Measurements from ENCODE around the gene NIF3L1. TPM values are rescaled to one million over a fixed set of nuclear protein-coding genes. Genes with fewer than 3 reads are reported as not detected.
A peak's percentile ranks its signal among the peaks of the same experiment; 100 is the strongest.

The NIF3L1 gene
- total and polyA plus RNA-seq, 2 donors from 2014 or later: 24.6 to 29.7 TPM

DNA sequence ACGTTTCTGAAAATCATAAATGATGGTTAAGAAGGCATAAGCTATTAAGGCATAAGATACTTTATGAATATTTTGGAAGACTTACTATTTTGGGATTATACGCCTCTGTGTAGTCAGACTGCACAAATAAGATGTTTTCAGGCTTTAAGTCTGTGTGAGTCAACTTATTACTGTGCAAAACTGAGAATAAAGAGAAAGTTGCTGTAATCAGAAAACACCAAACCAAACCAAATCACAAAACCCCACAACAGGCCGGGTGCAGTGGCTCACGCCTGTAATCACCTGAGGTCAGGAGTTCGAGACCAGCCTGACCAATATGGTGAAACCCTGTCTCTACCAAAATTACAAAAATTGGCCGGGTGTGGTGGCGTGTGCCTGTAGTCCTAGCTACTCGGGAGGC is 32.4 kb upstream of the NIF3L1 start:
- no peak overlapping the region for H3K4me3 ChIP-seq (ENCODE audit: low read length in 3 of 3)
- peaks cover 29 to 84% (median 50%) of the 10 kb centered on the region in 3 donors for H3K36me3 ChIP-seq (ENCODE audit: control insufficient read depth in 2 of 3, insufficient read depth in 3 of 3, low read length in 3 of 3)
- no peaks in the 10 kb centered on the region for H3K27me3 ChIP-seq (ENCODE audit: control insufficient read depth, insufficient read depth, low read length)
- no peaks in the 10 kb centered on the region for H3K9me3 ChIP-seq (ENCODE audit: control insufficient read depth in 2 of 3, insufficient read depth in 1 of 3, low read length in 3 of 3)
- TF ChIP-seq, protein P1, sequence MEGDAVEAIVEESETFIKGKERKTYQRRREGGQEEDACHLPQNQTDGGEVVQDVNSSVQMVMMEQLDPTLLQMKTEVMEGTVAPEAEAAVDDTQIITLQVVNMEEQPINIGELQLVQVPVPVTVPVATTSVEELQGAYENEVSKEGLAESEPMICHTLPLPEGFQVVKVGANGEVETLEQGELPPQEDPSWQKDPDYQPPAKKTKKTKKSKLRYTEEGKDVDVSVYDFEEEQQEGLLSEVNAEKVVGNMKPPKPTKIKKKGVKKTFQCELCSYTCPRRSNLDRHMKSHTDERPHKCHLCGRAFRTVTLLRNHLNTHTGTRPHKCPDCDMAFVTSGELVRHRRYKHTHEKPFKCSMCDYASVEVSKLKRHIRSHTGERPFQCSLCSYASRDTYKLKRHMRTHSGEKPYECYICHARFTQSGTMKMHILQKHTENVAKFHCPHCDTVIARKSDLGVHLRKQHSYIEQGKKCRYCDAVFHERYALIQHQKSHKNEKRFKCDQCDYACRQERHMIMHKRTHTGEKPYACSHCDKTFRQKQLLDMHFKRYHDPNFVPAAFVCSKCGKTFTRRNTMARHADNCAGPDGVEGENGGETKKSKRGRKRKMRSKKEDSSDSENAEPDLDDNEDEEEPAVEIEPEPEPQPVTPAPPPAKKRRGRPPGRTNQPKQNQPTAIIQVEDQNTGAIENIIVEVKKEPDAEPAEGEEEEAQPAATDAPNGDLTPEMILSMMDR (IDR thresholded peaks at IDR 0.05; ENCODE audit: borderline replicate concordance, extremely low read depth, insufficient read depth): no peak
- FAIRE-seq (no peak), DNase-seq (no peak)
- no peak overlapping the region for H3K27ac ChIP-seq (ENCODE audit: low read depth in 2 of 2, low read length in 2 of 2)
- intact Hi-C loops (cut with DNase I): no loop called here
- no peak overlapping the region for H3K9ac ChIP-seq (ENCODE audit: low read length in 3 of 3)
- H3K4me1 ChIP-seq (ENCODE audit: control insufficient read depth in 2 of 3, insufficient read depth in 2 of 3, low read depth in 1 of 3, low read length in 3 of 3): peaks cover 3 to 11% (median 4%) of the 10 kb centered on the region in 3 donors

DNA sequence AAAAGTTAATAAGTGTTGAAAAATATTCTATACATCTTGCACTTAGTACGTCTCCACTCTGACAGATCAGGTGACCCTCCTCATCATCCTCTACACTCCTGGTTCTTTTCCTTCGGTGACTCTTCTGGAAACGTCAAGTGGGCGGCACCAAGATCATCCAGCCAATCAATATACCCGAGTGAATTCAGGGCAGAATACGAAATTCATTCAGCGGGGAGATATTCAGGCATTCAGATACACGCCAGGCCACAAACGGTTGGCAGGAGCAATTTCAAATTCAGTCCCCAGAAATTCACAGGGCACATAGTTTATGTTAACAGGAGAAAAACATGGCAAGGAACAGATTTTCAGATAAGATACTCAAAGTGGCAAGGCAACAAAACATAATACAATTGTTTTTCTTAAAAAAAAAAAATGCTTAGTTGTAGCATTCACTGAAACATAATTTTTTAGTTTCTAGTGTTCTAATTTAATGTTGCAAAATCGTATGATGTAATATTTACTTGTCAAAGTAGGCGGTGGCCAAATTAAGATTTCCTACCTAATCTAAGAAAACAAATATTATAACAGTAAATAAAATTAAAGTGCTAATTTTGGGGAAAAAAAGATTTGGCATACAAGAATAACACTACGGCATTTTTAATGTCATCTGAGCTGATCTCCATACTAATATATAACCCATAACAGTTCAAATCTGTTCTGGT is 28.9 kb upstream of the NIF3L1 start:
- FAIRE-seq (no peak), DNase-seq (no peak)
- intact Hi-C loops (cut with DNase I): no loop called here
- Histone ChIP-seq H3K9me3 (ENCODE audit: control insufficient read depth in 2 of 3, insufficient read depth in 1 of 3, low read length in 3 of 3) (no peaks in the 10 kb centered on the region), H3K4me3 (ENCODE audit: low read length in 3 of 3) (peak overlapping the region in 2 of 3 donors; percentile 45 to 90), H3K4me1 (ENCODE audit: control insufficient read depth in 2 of 3, insufficient read depth in 2 of 3, low read depth in 1 of 3, low read length in 3 of 3) (peaks cover 3 to 11% (median 4%) of the 10 kb centered on the region in 3 donors), H3K9ac (ENCODE audit: low read length in 3 of 3) (peak overlapping the region in 1 of 3 donors; percentile 22), H3K36me3 (ENCODE audit: control insufficient read depth in 2 of 3, insufficient read depth in 3 of 3, low read length in 3 of 3) (peaks cover 22 to 56% (median 29%) of the 10 kb centered on the region in 3 donors), H3K27ac (ENCODE audit: low read depth in 2 of 2, low read length in 2 of 2) (peak overlapping the region in 1 of 2 donors; percentile 79), H3K27me3 (ENCODE audit: control insufficient read depth, insufficient read depth, low read length) (no peaks in the 10 kb centered on the region)
- TF ChIP-seq, protein P1 (IDR thresholded peaks at IDR 0.05; ENCODE audit: borderline replicate concordance, extremely low read depth, insufficient read depth): no peak

DNA sequence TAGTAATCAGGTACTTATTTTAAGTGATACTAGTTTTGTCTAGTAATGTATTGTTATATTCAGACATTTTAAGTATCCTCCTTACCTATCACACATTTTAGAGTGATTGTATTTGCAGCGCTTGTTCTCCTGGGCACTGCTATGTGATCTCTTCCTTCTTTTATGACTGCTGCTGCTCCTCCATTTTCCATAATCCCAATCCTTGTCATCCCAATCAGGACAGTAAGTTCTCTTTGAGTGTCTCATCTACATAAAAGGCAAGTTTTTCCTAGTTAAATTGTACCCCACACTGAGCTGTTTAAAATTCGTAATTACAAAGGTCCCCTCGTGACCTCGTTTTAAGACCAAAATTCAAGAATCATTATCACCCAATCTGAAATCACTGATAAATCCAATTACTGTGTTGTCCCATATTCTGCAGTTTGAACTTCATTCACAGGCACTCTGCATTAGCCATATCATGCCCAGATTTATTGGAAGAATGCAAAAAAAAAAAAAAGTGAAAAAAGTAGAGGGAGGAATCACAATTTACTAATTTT is 27.5 kb upstream of the NIF3L1 start:
- H3K9me3 ChIP-seq (ENCODE audit: control insufficient read depth in 2 of 3, insufficient read depth in 1 of 3, low read length in 3 of 3): no peaks in the 10 kb centered on the region
- H3K27ac ChIP-seq (ENCODE audit: low read depth in 2 of 2, low read length in 2 of 2): peak overlapping the region; percentile 39 to 100
- H3K4me3 ChIP-seq (ENCODE audit: low read length in 3 of 3): peak overlapping the region; percentile 90 to 100 (median 99)
- peaks cover 20 to 48% (median 26%) of the 10 kb centered on the region in 3 donors for H3K36me3 ChIP-seq (ENCODE audit: control insufficient read depth in 2 of 3, insufficient read depth in 3 of 3, low read length in 3 of 3)
- H3K9ac ChIP-seq (ENCODE audit: low read length in 3 of 3): peak overlapping the region; percentile 24 to 97 (median 44)
- no peaks in the 10 kb centered on the region for H3K27me3 ChIP-seq (ENCODE audit: control insufficient read depth, insufficient read depth, low read length)
- TF ChIP-seq, protein P1 (IDR thresholded peaks at IDR 0.05; ENCODE audit: borderline replicate concordance, extremely low read depth, insufficient read depth): no peak
- intact Hi-C loops (cut with DNase I): no loop called here
- peaks cover 3 to 11% (median 4%) of the 10 kb centered on the region in 3 donors for H3K4me1 ChIP-seq (ENCODE audit: control insufficient read depth in 2 of 3, insufficient read depth in 2 of 3, low read depth in 1 of 3, low read length in 3 of 3)
- FAIRE-seq (no peak), DNase-seq (peak in 1 of 5 donors; percentile 26)

Data from kidney (tissue), 14 donors.